HepG2 (cell line): ENCODE data around the gene HNRNPUL2. TPM values are rescaled to one million over a fixed set of nuclear protein-coding genes. Genes with fewer than 3 reads are reported as not detected.

Source experiments
- BCL3 ChIP-seq: sonication (generic); formaldehyde crosslinking; IDR thresholded peaks from 2 replicates; pipeline ENCODE4 v1.5.1; 2020; ENCODE audit warnings: mild to moderate bottlenecking, missing genetic modification reagents, moderate library complexity
- EZH2 ChIP-seq: conservative IDR thresholded peaks from 2 replicates; pipeline ENCODE4 v1.6.1; 2012; ENCODE audit warnings: mild to moderate bottlenecking, low read depth, low read length, moderate library complexity
- GTF3A ChIP-seq: sonication (generic); formaldehyde crosslinking; conservative IDR thresholded peaks from 2 replicates; pipeline ENCODE4 v1.4.0; 2020; ENCODE audit warnings: mild to moderate bottlenecking, missing genetic modification reagents
- IKZF5 ChIP-seq: IDR thresholded peaks from 2 replicates; pipeline ENCODE4 v1.6.1; 2018; ENCODE audit warnings: missing genetic modification reagents, mild to moderate bottlenecking, missing compliant biosample characterization
- KLF16 ChIP-seq, 2 experiments: sonication (generic) in 1 of 2; formaldehyde crosslinking in 1 of 2; IDR thresholded peaks; 2 replicates each; pipeline versions ENCODE4 v1.6.1 to v1.8.0; 2016 to 2023; ENCODE audit warnings: missing genetic modification reagents in 2 of 2, missing compliant biosample characterization in 1 of 2
- MTA1 ChIP-seq: sonication (generic); formaldehyde crosslinking; IDR thresholded peaks from 2 replicates; pipeline ENCODE4 v1.4.0; 2020; ENCODE audit warnings: missing genetic modification reagents, mild to moderate bottlenecking, borderline replicate concordance
- PRDM15 ChIP-seq: sonication (generic); formaldehyde crosslinking; IDR thresholded peaks from 2 replicates; pipeline ENCODE4 v1.4.0; 2020; ENCODE audit warnings: missing genetic modification reagents
- SUZ12 ChIP-seq: fragments of 150-350 bp; IDR thresholded peaks from 2 replicates; pipeline ENCODE4 v1.6.1; 2014; ENCODE audit warnings: low read depth, low read length
- ZBTB20 ChIP-seq: sonication (generic); formaldehyde crosslinking; IDR thresholded peaks from 2 replicates; pipeline ENCODE4 v1.8.1; 2023; ENCODE audit warnings: missing genetic modification reagents, low read depth, mild to moderate bottlenecking, borderline replicate concordance
- ZBTB37 ChIP-seq: sonication (generic); formaldehyde crosslinking; IDR thresholded peaks from 2 replicates; pipeline ENCODE4 v1.4.0; 2020; ENCODE audit warnings: mild to moderate bottlenecking, missing genetic modification reagents
- ZNF281 ChIP-seq: sonication (generic); formaldehyde crosslinking; IDR thresholded peaks from 2 replicates; pipeline ENCODE4 v1.4.0; 2020; ENCODE audit warnings: missing genetic modification reagents, borderline replicate concordance
- ZNF296 ChIP-seq: sonication (generic); formaldehyde crosslinking; conservative IDR thresholded peaks from 2 replicates; pipeline ENCODE4 v1.5.0; 2020; ENCODE audit warnings: mild to moderate bottlenecking, missing genetic modification reagents
- ZNF367 ChIP-seq: sonication (generic); formaldehyde crosslinking; IDR thresholded peaks from 2 replicates; pipeline ENCODE4 v1.4.0; 2020; ENCODE audit warnings: missing genetic modification reagents, borderline replicate concordance
- ZNF451 ChIP-seq: sonication (generic); formaldehyde crosslinking; IDR thresholded peaks from 2 replicates; pipeline ENCODE4 v1.5.0; 2020; ENCODE audit warnings: mild to moderate bottlenecking, missing genetic modification reagents
- ZNF572 ChIP-seq: sonication (generic); formaldehyde crosslinking; IDR thresholded peaks from 2 replicates; pipeline ENCODE4 v1.5.1; 2020; ENCODE audit warnings: mild to moderate bottlenecking, missing genetic modification reagents
- ZNF639 ChIP-seq: conservative IDR thresholded peaks from 2 replicates; pipeline ENCODE4 v1.6.1; 2018; ENCODE audit warnings: missing genetic modification reagents
- polyA plus RNA-seq, 8 experiments: library from polyadenylated mRNA; depleted of rRNA in 3 of 8; stranded (reverse) in 7 of 8; unstranded in 1 of 8; fragments of >200 nt; fragmentation: Illumina TruSeq in 4 of 8; extraction: Trizol in 4 of 8; gene quantifications; 2 replicates each; pipeline versions ENCODE4 v1.2.1 to v1.2.3, GENCODE V29; 2011 to 2016; ENCODE audit warnings: low read depth in 4 of 8, missing spikeins in 1 of 8, mixed read lengths in 1 of 8; ENCODE audit not compliant: insufficient read depth in 1 of 8
- total RNA-seq, 5 experiments: library from RNA; depleted of rRNA; stranded (reverse); fragments of >200 nt; fragmentation: Illumina TruSeq; extraction: Trizol; gene quantifications; 2 replicates each; pipeline ENCODE4 v1.2.3, GENCODE V29; 2016; ENCODE audit warnings: low read depth in 1 of 5

The HNRNPUL2 gene
- total and polyA plus RNA-seq, 2 of the 13 experiments (the other 11 are each of a cell fraction or from before 2014, with no cell fraction given) = 8.4 to 9.6 TPM

GRCh38 chr11:62770778-62771143 is 43.5 kb upstream of the HNRNPUL2 start (continued):
- TF ChIP-seq ZNF281 (CRISPR knock-in tag) (no peak), ZBTB20 (CRISPR knock-in tag) (no peak), EZH2 (no peak), BCL3 (CRISPR knock-in tag) (no peak), ZNF451 (CRISPR knock-in tag) (no peak), PRDM15 (CRISPR knock-in tag) (peak; percentile 83), GTF3A (no peak), IKZF5 (CRISPR knock-in tag) (no peak), ZNF639 (CRISPR knock-in tag) (no peak), ZBTB37 (CRISPR knock-in tag) (no peak), KLF16 (CRISPR knock-in tag; IDR thresholded peaks at IDR 0.05) (0 out of 4 replicates have a peak, but pooled peaks of 1 of the 2 experiments have one; percentile 2), ZNF367 (CRISPR knock-in tag) (no peak), ZNF296 (no peak), ZNF572 (peak; percentile 71; the same call in 1 of the 2 replicates), SUZ12 (no peak), MTA1 (CRISPR knock-in tag) (no peak)
